Glomerular visceral epithelial cell (primary cell): ENCODE measurements around the gene IGF2R.
"Not testable (repeated sequence)": the region's sequence is repeated elsewhere in the genome, so short reads cannot be mapped to it uniquely, and the experiment has no call there.

Source experiments
- DNase-seq: peaks from one replicate; pipeline ENCODE4 v3.0.0-alpha.2; 2016; ENCODE audit errors: extremely low spot score

The IGF2R gene

GRCh38 chr6:160076009-160076408, 107.1 kb downstream of the IGF2R start:
- no peak for DNase-seq

- no peak for DNase-seq
Observed at GRCh38 chr6:160077024-160077423, 108.1 kb downstream of the IGF2R start.

GRCh38 chr6:160077526-160077925, 108.6 kb downstream of the IGF2R start:
- DNase-seq = no peak

- no peak for DNase-seq
Observed at GRCh38 chr6:160078883-160079685, 110.2 kb downstream of the IGF2R start.

- no peak for DNase-seq
Observed at GRCh38 chr6:160079686-160080043, 110.8 kb downstream of the IGF2R start.

GRCh38 chr6:160080097-160080496, 111.2 kb downstream of the IGF2R start:
- no peak for DNase-seq

- DNase-seq = no peak
Observed at GRCh38 chr6:160081398-160081797, 112.5 kb downstream of the IGF2R start.

GRCh38 chr6:160082627-160083026, 113.7 kb downstream of the IGF2R start:
- DNase-seq = no peak

GRCh38 chr6:160084198-160084776, 115.4 kb downstream of the IGF2R start:
- no peak for DNase-seq

- DNase-seq = no peak
Observed at GRCh38 chr6:160085226-160085625, 116.3 kb downstream of the IGF2R start.

- no peak for DNase-seq
Observed at GRCh38 chr6:160085713-160086505, 117.0 kb downstream of the IGF2R start.

- DNase-seq = no peak
Observed at GRCh38 chr6:160086754-160087153, 117.9 kb downstream of the IGF2R start.

- DNase-seq = peak; percentile 66
Observed at GRCh38 chr6:160088069-160088783, 119.3 kb downstream of the IGF2R start.

- no peak for DNase-seq
Observed at GRCh38 chr6:160088784-160089533, 120.1 kb downstream of the IGF2R start.

GRCh38 chr6:160089534-160089897, 120.6 kb downstream of the IGF2R start:
- DNase-seq = no peak

- not testable (repeated sequence) for DNase-seq
Observed at GRCh38 chr6:160090442-160091239, 121.8 kb downstream of the IGF2R start.

- DNase-seq = not testable (repeated sequence)
Observed at GRCh38 chr6:160092176-160092575, 123.3 kb downstream of the IGF2R start.

GRCh38 chr6:160092602-160093001, 123.7 kb downstream of the IGF2R start:
- DNase-seq = no peak

GRCh38 chr6:160093061-160093460, 124.2 kb downstream of the IGF2R start:
- no peak for DNase-seq

- DNase-seq = no peak
Observed at GRCh38 chr6:160093946-160094345, 125.1 kb downstream of the IGF2R start.
